H9 (cell line): ENCODE measurements around the gene RALY. TPM values are rescaled to one million over a fixed set of nuclear protein-coding genes. Genes with fewer than 3 reads are reported as not detected.

Experiments used
- DNase-seq: peaks from one replicate; pipeline ENCODE4 v3.0.0-alpha.2; 2017
- H2AFZ ChIP-seq: one replicate; pipeline ENCODE4 v1.6.1; 2013; ENCODE audit warnings: mild to moderate bottlenecking, low read length, control low read depth, moderate library complexity
- H2AK5ac ChIP-seq: 2 replicates; pipeline ENCODE4 v1.6.1; 2013; ENCODE audit warnings: low read length, control low read depth, mixed read lengths; ENCODE audit not compliant: insufficient read length
- H2BK120ac ChIP-seq: one replicate; pipeline ENCODE4 v1.6.1; 2013; ENCODE audit warnings: low read depth, mild to moderate bottlenecking, low read length, control low read depth, inconsistent platforms; ENCODE audit not compliant: poor library complexity, severe bottlenecking
- H2BK12ac ChIP-seq: 2 replicates; pipeline ENCODE4 v1.6.1; 2013; ENCODE audit warnings: low read length, control low read depth, mixed read lengths, low read depth; ENCODE audit not compliant: insufficient read length
- H2BK15ac ChIP-seq: 2 replicates; pipeline ENCODE4 v1.6.1; 2013; ENCODE audit warnings: low read depth, low read length, control low read depth
- H2BK20ac ChIP-seq: one replicate; pipeline ENCODE4 v1.6.1; 2013; ENCODE audit warnings: low read depth, mild to moderate bottlenecking, low read length, control low read depth, inconsistent platforms; ENCODE audit not compliant: poor library complexity, severe bottlenecking
- H2BK5ac ChIP-seq: 2 replicates; pipeline ENCODE4 v1.6.1; 2013; ENCODE audit warnings: low read length, control low read depth, mixed read lengths; ENCODE audit not compliant: insufficient read length
- H3K14ac ChIP-seq: 2 replicates; pipeline ENCODE4 v1.6.1; 2013; ENCODE audit warnings: low read length, control low read depth; ENCODE audit not compliant: insufficient read depth
- H3K18ac ChIP-seq: 2 replicates; pipeline ENCODE4 v1.6.1; 2013; ENCODE audit warnings: low read depth, mild to moderate bottlenecking, mixed read lengths, low read length, control low read depth; ENCODE audit not compliant: insufficient read length
- H3K23ac ChIP-seq: 2 replicates; pipeline ENCODE4 v1.6.1; 2013; ENCODE audit warnings: low read length, control low read depth, mixed read lengths, low read depth; ENCODE audit not compliant: insufficient read length
- H3K23me2 ChIP-seq: 2 replicates; pipeline ENCODE4 v1.6.1; 2013; ENCODE audit warnings: low read depth, mild to moderate bottlenecking, mixed read lengths, low read length, control low read depth; ENCODE audit not compliant: insufficient read length, poor library complexity, severe bottlenecking
- H3K27ac ChIP-seq: 2 replicates; pipeline ENCODE4 v1.5.1; 2013; ENCODE audit warnings: low read length, control low read depth, mixed read lengths, low read depth; ENCODE audit not compliant: insufficient read length
- H3K27me3 ChIP-seq: 2 replicates; pipeline ENCODE4 v1.6.1; 2013; ENCODE audit warnings: low read length, control low read depth, inconsistent platforms; ENCODE audit not compliant: insufficient read depth
- H3K4ac ChIP-seq: 2 replicates; pipeline ENCODE4 v1.6.1; 2013; ENCODE audit warnings: low read depth, mild to moderate bottlenecking, control low read depth, inconsistent platforms, low read length, moderate library complexity
- H3K4me1 ChIP-seq: 2 replicates; pipeline ENCODE4 v1.6.1; 2013; ENCODE audit warnings: low read length, control low read depth, inconsistent platforms; ENCODE audit not compliant: insufficient read depth
- H3K4me2 ChIP-seq: 2 replicates; pipeline ENCODE4 v1.6.1; 2013; ENCODE audit warnings: low read length, control low read depth, mixed read lengths; ENCODE audit not compliant: insufficient read length, insufficient read depth
- H3K56ac ChIP-seq: 2 replicates; pipeline ENCODE4 v1.6.1; 2013; ENCODE audit warnings: low read depth, mild to moderate bottlenecking, mixed read lengths, low read length, control low read depth; ENCODE audit not compliant: insufficient read length
- H3K79me1 ChIP-seq: 2 replicates; pipeline ENCODE4 v1.6.1; 2013; ENCODE audit warnings: low read depth, mild to moderate bottlenecking, moderate library complexity, low read length, control low read depth, inconsistent platforms; ENCODE audit not compliant: insufficient read depth, poor library complexity, severe bottlenecking
- H3K79me2 ChIP-seq: 2 replicates; pipeline ENCODE4 v1.6.1; 2013; ENCODE audit warnings: low read length, control low read depth, inconsistent platforms; ENCODE audit not compliant: insufficient read depth
- H3K9ac ChIP-seq: 2 replicates; pipeline ENCODE4 v1.6.1; 2013; ENCODE audit warnings: low read length, control low read depth, mixed read lengths; ENCODE audit not compliant: insufficient read length; ENCODE audit errors: extremely low read depth
- H3K9me3 ChIP-seq: one replicate; pipeline ENCODE4 v1.6.1; 2013; ENCODE audit warnings: low read depth, low read length, inconsistent platforms; ENCODE audit not compliant: control insufficient read depth
- H3T11ph ChIP-seq: one replicate; pipeline ENCODE4 v1.6.1; 2013; ENCODE audit warnings: mild to moderate bottlenecking, low read length, control low read depth, inconsistent platforms
- H4K20me1 ChIP-seq: one replicate; pipeline ENCODE4 v1.6.1; 2013; ENCODE audit not compliant: control insufficient read depth, insufficient read length, insufficient read depth
- H4K5ac ChIP-seq: 2 replicates; pipeline ENCODE4 v1.6.1; 2013; ENCODE audit warnings: low read depth, mild to moderate bottlenecking, mixed read lengths, low read length, control low read depth; ENCODE audit not compliant: insufficient read length
- H4K8ac ChIP-seq: replicated peaks from 2 replicates; pipeline ENCODE4 v1.6.1; 2013; ENCODE audit warnings: low read length, control low read depth, mixed read lengths, low read depth; ENCODE audit not compliant: insufficient read length
- H4K91ac ChIP-seq: 2 replicates; pipeline ENCODE4 v1.6.1; 2013; ENCODE audit warnings: low read depth, mild to moderate bottlenecking, moderate library complexity, mixed read lengths, low read length, control low read depth; ENCODE audit not compliant: insufficient read length
- H3K27ac Mint-ChIP-seq, 3 experiments: 2 replicates in 2 of 3; 3 replicates in 1 of 3; pipeline ENCODE4 v1.8.0; 2020 to 2021; ENCODE audit warnings: mixed read lengths in 3 of 3, mild to moderate bottlenecking in 1 of 3, moderate library complexity in 1 of 3
- H3K27me3 Mint-ChIP-seq: 2 replicates; pipeline ENCODE4 v1.8.0; 2021; ENCODE audit warnings: low read depth, mild to moderate bottlenecking, moderate library complexity, mixed read lengths
- H3K36me3 Mint-ChIP-seq, 3 experiments: 2 replicates in 2 of 3; 3 replicates in 1 of 3; pipeline ENCODE4 v1.8.0; 2020 to 2021; ENCODE audit warnings: low read depth in 3 of 3, mixed read lengths in 3 of 3; ENCODE audit not compliant: insufficient read depth in 1 of 3
- H3K4me1 Mint-ChIP-seq, 2 experiments: 2 replicates each; pipeline ENCODE4 v1.8.0; 2020; ENCODE audit warnings: mixed read lengths in 2 of 2
- H3K4me3 Mint-ChIP-seq, 2 experiments: 2 replicates in 1 of 2; 3 replicates in 1 of 2; pipeline ENCODE4 v1.8.0; 2020 to 2021; ENCODE audit warnings: mild to moderate bottlenecking in 2 of 2, mixed read lengths in 2 of 2, moderate library complexity in 1 of 2
- H3K9me3 Mint-ChIP-seq, 2 experiments: 2 replicates in 1 of 2; 3 replicates in 1 of 2; pipeline ENCODE4 v1.8.0; 2020; ENCODE audit warnings: mild to moderate bottlenecking in 2 of 2, mixed read lengths in 2 of 2, moderate library complexity in 1 of 2
- CTCF ChIP-seq: fragments of 200-600 bp; sonication (generic); conservative IDR thresholded peaks from 3 replicates; pipeline ENCODE4 v1.8.0; 2021; ENCODE audit warnings: antibody characterized with exemption, mild to moderate bottlenecking
- WGBS: extraction: QIAGEN DNeasy Blood & Tissue Kit; methylation state at CpG from one replicate; pipeline ENCODE4 v1.1.7; 2013; ENCODE audit warnings: missing lambda C conversion rate, low lambda C conversion rate, mixed read lengths; ENCODE audit not compliant: insufficient read length; ENCODE audit errors: extremely low coverage; 5-methylcytosine and 5-hydroxymethylcytosine counted together
- total RNA-seq: library from RNA; stranded (reverse); gene quantifications from 2 replicates; pipeline ENCODE4 v1.2.1, GENCODE V29; 2021

The RALY gene
- total RNA-seq, 1 experiment from 2014 or later, result 199 TPM

GRCh38 chr20:34104059-34104458, 110.3 kb downstream of the RALY start:
- H2AK5ac ChIP-seq, result no peak overlapping the region
- DNase-seq, result no peak
- no peak overlapping the region for H3K4ac ChIP-seq
- H4K91ac ChIP-seq, result no peak overlapping the region
- peak overlapping the region in 1 of 3 experiments; percentile 5; a peak in 1 of 7 replicates for H3K27ac Mint-ChIP-seq
- H3K4me1 Mint-ChIP-seq, result peaks cover 10 to 17% of the 10 kb centered on the region in 2 experiments
- no peaks in the 10 kb centered on the region for H3K4me1 ChIP-seq
- TF ChIP-seq CTCF, result no peak
- no peak overlapping the region for H2BK12ac ChIP-seq
- H3K23ac ChIP-seq, result no peak overlapping the region
- H3K23me2 ChIP-seq, result no peaks in the 10 kb centered on the region
- WGBS, result no CpG with 5 or more reads among the region's 3 CpGs
- H3K27me3 ChIP-seq, result no peaks in the 10 kb centered on the region
- peaks cover 7% of the 10 kb centered on the region for H3K79me1 ChIP-seq
- H3K14ac ChIP-seq, result no peak overlapping the region
- no peaks in the 10 kb centered on the region for H3K27me3 Mint-ChIP-seq
- H4K5ac ChIP-seq, result no peak overlapping the region
- H3K18ac ChIP-seq, result no peak overlapping the region
- no peak overlapping the region for H3K4me3 Mint-ChIP-seq
- H3K27ac ChIP-seq, result no peak overlapping the region
- no peak overlapping the region for H2BK120ac ChIP-seq
- H3K9me3 ChIP-seq, result no peaks in the 10 kb centered on the region
- no peak overlapping the region for H2AFZ ChIP-seq
- peaks cover 59 to 93% (median 86%) of the 10 kb centered on the region in 3 experiments; a peak in 6 of 7 replicates for H3K36me3 Mint-ChIP-seq
- no peak overlapping the region for H3K4me2 ChIP-seq
- no peak overlapping the region for H3T11ph ChIP-seq
- H3K9ac ChIP-seq, result no peak overlapping the region
- no peak overlapping the region for H4K8ac ChIP-seq
- H2BK15ac ChIP-seq, result no peak overlapping the region
- no peak overlapping the region for H2BK5ac ChIP-seq
- H3K9me3 Mint-ChIP-seq, result no peaks in the 10 kb centered on the region
- H3K56ac ChIP-seq, result no peak overlapping the region
- H2BK20ac ChIP-seq, result no peak overlapping the region
- peaks cover 23% of the 10 kb centered on the region; the same call in 1 of the 2 replicates for H3K79me2 ChIP-seq
- H4K20me1 ChIP-seq, result no peaks in the 10 kb centered on the region
